Superior temporal gyrus (tissue), 1 donor: Measurements from ENCODE around the gene OGDHL.
"Not testable (repeated sequence)": the region's sequence is repeated elsewhere in the genome, so short reads cannot be mapped to it uniquely, and the experiment has no call there.

ENCODE experiments used
- DNase-seq: peaks from one replicate; pipeline ENCODE4 v3.0.0-alpha.2; 2016; ENCODE audit errors: extremely low spot score

Gene OGDHL

DNA sequence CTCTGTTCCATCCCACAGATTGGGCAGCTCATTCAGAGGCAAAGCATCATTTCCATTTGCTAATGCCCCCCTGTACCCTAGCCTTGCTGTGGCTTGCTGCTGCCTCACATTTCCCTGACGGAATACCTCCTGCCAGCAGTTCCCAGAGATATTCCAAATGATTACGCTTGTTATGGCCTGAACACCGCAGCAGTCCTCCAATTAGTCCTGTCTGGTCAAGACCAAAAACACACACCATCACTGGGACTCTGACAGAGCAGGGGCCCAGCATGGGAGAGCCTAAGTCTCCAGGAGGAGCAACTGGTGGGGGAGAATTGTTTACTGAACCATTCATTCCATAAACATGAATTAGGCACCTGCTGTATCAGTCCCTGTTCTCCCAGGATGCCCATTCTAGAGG lies 6.1 kb downstream of the OGDHL start:
- DNase-seq: no peak

DNA sequence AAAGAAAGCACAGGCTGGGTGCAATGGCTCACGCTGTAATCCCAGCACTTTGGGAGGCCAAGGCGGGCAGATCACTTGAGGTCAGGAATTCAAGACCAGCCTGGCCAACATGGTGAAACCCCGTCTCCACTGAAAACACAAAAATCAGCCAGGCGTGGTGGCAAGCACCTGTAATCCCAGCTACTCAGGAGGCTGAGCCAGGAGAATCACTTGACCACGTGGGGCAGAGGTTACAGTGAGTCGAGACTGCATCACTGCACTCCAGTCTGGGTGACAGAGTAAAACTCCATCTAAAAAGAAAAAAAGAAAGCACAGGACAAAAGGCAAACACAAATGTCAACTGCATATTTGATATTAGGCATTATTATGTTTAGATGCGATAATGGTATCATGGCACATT lies 7.2 kb downstream of the OGDHL start:
- DNase-seq: not testable (repeated sequence)

- no peak for DNase-seq
Measured at GRCh38 chr10:49752584-49752983, 9.5 kb downstream of the OGDHL start.

DNA sequence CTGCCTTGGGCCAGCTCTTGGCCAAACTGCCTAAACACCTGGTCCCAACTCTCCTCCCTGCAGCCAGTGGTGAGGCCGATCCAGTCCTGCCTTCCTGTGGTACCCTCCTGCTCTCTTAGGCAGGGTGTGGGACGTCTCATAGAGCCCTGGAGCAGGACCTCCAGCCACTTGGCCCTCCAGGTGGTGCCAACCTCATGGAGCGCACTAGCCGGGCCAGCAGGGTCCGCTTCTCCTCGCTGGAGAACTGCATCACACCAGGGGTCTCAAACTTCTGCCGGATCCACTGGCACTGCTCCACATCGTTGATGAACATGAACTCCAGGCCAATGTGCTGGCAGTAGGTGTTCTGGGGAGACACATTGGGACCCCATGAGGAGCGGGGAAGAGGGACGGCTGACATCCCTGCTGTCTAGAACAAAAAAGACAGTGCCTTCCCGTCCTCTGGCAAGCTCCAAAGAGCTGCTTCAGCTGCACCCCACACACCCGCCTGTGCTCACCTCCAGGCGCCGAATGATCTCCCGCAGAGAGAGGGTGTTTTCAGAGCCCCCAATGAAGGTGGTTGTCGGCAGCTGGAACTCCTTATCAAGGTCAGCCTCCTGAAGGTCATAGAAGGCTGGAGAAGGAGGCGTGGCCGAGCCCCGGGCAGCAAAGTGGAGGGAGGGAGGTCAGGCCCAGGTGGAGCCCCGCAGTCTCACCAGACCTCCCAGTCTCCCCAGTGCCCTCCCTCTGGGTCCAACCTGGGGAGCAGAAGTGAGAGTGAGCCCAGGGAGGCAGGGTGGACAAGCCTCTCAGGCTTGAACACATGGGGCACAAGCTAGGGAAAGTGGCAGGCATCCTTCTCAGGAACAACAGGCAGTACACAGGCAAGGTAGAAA lies 10.2 kb downstream of the OGDHL start:
- no peak for DNase-seq

GRCh38 chr10:49751216-49751615 lies 10.9 kb downstream of the OGDHL start:
- no peak for DNase-seq

DNA sequence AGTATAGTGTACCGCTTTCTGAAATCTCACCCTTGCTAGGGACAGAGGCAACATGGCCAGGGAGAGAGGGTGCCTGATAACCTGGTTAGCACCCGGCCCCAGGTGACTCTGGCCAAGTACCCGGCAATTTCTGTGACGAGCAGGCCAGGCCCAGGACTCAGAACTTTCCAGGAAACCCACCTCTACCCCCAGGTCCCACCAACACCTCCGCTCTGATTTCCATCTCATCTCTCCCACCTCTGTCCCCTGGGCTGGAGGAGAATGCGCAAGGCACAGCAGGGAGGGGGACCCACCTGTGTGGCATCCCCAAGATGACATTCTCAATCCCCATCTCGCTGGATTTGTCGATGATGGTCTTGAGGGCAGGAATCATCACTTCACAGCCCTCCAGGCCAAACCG lies 11.6 kb downstream of the OGDHL start:
- DNase-seq: no peak

GRCh38 chr10:49749556-49750491 lies 12.3 kb downstream of the OGDHL start:
- no peak for DNase-seq

GRCh38 chr10:49749144-49749543 lies 13.0 kb downstream of the OGDHL start:
- no peak for DNase-seq

DNA sequence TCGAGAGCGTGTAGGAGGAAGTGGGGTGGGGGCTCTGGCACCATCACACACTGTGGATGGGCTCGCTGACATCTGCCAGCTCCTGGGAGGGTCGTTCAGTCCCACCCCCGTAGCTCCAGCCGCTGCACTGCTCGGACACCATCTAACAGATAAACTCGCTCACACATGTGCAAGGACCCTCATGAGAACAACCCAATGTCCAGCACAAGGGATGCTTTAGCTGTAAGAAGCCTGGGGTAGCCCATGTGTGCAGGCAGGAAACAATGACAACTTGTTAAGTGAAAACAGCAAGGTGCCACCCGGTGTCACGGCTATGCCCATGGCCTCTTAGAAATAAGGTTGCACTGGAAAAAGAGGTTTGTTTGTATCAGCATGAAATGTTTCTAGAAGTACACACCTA lies 14.1 kb downstream of the OGDHL start:
- no peak for DNase-seq

DNA sequence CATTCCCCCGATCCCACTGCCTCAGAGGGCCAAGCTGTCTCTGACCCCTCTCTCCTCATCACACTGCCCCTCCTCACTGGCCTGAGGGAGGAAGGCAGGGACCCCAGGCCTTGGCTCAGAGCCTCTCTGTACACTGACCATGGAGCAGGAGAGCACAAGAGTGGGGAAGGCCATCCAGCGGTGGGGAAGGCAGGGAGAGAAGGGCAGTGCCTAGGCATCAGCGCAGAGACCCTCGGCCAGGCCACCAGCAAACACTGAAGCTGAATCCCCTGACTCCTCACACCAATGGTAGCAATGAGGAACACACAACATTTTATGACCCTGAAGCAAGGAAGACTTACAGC lies 14.8 kb downstream of the OGDHL start:
- DNase-seq: no peak

GRCh38 chr10:49746626-49747302 lies 15.4 kb downstream of the OGDHL start:
- DNase-seq: no peak

DNA sequence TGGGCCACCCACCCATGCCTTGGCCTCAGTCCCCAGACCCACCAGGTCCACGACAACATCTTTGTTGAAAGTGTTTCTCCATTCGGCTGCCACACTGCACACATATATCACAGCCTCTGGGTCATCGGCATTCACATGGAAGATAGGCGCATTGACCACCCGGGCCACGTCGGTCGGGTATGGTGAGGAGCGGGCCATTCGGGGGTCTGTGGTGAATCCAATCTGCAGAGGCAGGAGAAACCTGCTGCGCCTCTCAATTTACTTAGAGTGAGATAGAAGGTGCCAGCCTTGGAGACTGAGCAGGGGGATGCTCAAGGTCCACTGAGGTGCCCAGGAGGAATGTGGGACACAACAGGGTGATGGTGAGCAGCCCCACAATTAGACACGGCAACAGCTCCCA lies 16.4 kb downstream of the OGDHL start:
- no peak for DNase-seq

DNA sequence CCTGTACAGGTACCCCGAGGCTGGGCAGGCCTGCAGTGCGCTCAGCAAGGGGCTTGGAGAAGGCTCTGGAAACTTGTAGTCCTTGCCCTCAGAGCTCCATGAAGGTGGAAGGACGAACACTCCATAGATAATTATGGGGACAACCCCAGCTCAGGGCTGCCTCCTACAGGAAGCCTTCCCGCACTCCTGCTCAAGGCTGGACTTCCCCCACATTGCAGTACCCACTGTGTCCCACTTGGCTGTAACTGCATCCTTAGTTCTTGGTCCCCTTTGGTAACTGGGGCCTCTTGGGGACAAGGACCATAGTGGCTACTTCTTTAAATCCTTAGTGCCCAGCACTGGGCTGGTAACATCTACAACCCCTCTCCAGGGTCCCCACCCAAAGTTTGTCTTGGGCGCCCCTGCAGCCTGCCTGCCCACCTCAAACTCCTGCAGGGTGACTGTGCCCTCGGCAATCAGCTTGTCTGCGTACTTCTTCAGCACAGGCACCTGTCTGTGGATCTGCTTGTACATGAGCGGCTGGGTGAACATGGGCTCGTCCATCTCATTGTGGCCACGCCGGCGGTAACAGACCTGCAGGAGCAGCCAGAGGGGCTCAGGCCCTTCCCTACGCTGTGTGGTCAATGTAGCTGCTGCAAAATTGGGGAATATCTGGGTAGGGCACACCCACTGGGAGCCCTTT lies 17.1 kb downstream of the OGDHL start:
- DNase-seq: no peak

DNA sequence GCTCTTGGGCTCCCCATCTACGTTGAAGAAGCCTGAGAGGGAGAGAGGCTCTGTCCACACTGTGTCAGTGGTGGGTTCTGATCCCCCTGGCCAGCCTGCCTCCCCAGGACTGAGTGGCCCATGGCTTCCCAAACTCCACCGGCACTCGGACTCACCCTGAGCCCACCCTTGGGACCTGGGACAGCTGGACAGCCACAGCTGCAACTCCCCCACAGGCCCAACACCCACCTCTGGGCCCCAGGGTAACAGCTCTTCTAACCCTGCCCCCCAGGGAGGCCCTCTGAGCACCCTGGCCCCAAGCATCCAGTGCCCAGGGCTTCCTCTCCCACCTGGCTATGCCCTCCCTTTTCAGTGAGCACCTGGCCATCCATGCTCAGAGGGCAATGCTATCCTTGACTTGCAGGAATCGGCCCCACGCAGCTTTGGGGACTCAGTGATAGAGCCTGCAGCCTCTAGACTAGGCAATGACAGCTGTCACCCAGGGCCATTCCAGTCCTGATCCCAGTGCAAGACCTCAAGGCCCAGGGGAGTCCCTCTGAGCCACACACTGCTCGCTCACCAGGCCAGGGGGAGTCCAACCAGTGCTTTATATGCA lies 17.9 kb downstream of the OGDHL start:
- no peak for DNase-seq

DNA sequence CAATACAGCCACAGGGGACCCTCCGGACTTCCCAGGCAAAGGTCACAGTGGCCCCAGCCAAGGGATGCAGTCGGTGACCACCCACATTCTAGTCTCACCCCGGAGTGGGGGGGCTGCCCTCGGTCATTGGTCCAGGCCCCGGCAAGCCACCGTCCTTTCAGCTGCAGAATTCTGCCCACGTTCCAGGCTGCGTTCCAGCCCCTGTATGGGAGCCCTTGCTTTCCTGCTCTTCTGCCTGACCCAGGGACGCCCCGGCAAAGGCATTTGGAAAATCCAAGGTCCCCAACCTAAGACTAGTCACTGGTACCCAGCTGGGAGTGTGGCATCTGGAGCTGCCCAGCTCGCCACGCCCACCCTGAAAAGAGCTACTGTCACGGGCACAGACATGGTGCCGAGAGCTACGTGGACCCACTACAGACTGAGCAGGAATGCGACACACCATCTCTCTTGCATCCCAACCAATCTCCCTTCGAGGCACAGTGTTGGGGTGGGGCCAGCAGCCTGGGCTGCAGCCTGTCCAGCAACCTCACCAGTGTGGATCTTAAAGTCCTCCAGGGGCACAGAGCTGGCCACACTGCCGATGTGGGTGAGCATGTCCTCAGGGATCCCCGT lies 18.6 kb downstream of the OGDHL start:
- no peak for DNase-seq

- DNase-seq: no peak
Measured at GRCh38 chr10:49742683-49743463, 19.2 kb downstream of the OGDHL start.

DNA sequence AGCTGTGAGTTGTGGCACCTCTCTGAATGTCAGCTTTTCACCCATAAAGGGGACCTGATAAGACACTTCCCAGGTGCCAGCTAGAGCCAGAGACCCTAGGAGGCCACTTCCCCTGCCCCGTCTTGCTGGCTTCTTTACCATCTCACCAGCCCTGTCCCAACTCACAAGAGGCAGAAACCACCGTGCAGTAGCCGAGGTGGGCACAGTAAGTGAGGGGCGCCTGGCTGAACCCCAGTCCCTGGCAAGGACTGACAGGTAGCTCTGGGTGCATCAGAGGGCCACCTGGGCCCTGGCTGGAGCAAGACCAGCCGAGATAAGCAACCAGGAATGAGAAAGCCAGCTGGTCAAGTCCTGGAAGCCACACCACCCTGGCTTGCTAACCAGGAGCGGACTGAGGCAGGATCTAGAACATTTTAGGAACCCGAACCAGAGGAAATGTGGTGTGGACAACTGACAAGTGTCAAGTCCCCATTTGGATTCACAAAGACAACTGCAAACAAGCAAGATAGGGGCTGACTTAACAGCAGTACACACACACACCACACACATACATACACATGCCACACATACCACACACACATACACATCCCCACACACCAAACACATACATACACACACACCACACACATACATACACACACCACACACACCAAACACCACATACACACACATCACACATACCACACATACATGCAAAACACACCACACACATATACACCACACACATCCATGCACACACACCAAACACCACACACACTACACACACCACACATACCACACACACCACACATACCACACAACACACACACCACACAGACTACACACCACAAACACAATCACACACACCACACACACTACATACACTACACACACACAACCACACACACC lies 20.8 kb downstream of the OGDHL start:
- DNase-seq: no peak

GRCh38 chr10:49740346-49741107 lies 21.6 kb downstream of the OGDHL start:
- DNase-seq: no peak
